Hepatocyte (in vitro differentiated cells): Measurements from ENCODE around the gene AMY1A.
"Not testable (repeated sequence)": the region's sequence is repeated elsewhere in the genome, so short reads cannot be mapped to it uniquely, and the experiment has no call there.

ENCODE experiments used
- EZH2 ChIP-seq: fragments of 200-600 bp; sonication (generic); IDR thresholded peaks from 2 replicates; pipeline ENCODE4 v1.6.1; 2016; ENCODE audit warnings: antibody characterized with exemption, mild to moderate bottlenecking, borderline replicate concordance
- TF ChIP-seq, protein P1 (sequence below): fragments of 200-600 bp; sonication (generic); IDR thresholded peaks from 2 replicates; pipeline ENCODE4 v1.5.1; 2016; ENCODE audit warnings: antibody characterized with exemption, mild to moderate bottlenecking; ENCODE audit not compliant: poor library complexity

GRCh38 chr1:103701256-103701655 is 45.7 kb downstream of the AMY1A start:
- TF ChIP-seq, protein P1, sequence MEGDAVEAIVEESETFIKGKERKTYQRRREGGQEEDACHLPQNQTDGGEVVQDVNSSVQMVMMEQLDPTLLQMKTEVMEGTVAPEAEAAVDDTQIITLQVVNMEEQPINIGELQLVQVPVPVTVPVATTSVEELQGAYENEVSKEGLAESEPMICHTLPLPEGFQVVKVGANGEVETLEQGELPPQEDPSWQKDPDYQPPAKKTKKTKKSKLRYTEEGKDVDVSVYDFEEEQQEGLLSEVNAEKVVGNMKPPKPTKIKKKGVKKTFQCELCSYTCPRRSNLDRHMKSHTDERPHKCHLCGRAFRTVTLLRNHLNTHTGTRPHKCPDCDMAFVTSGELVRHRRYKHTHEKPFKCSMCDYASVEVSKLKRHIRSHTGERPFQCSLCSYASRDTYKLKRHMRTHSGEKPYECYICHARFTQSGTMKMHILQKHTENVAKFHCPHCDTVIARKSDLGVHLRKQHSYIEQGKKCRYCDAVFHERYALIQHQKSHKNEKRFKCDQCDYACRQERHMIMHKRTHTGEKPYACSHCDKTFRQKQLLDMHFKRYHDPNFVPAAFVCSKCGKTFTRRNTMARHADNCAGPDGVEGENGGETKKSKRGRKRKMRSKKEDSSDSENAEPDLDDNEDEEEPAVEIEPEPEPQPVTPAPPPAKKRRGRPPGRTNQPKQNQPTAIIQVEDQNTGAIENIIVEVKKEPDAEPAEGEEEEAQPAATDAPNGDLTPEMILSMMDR, result not testable (repeated sequence)
- not testable (repeated sequence) for TF ChIP-seq EZH2
